Right renal cortex interstitium (tissue), 3 donors: ENCODE results near the gene GRIK3. TPM values are rescaled to one million over a fixed set of nuclear protein-coding genes. Genes with fewer than 3 reads are reported as not detected.

Experiments
- DNase-seq, 3 donors: peaks; one replicate each; pipeline ENCODE4 v3.0.0-alpha.2; 2013; ENCODE audit warnings: low read depth in 3 of 3, low spot score in 2 of 3
- polyA plus RNA-seq, 3 donors: library from polyadenylated mRNA; unstranded; fragments of 120-200 nt; gene quantifications; one replicate each; pipeline ENCODE4 v1.2.1, GENCODE V29; 2013; ENCODE audit not compliant: insufficient read length in 3 of 3

Gene GRIK3
- polyA plus RNA-seq, 3 donors = 2.6 to 3.4 (median 3.1) TPM

DNA sequence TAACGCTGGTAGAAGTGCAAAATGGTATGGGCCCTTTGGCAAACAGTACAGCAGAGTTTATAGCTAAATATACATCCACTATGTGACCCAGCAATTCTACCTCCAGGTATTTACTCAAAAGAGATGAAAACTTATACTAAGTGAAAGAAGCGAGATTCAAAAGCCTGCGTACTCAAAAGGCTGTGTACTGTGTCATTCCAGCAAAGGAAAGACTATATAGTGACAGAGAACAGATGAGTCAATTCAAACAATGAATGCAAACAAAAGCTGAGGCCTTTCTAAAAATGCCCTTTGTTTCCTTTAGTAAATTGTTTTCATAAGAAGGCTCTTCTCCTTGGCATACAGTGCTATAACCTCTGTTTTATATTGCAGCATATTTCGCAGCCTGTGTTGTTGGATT lies 282.8 kb downstream of the GRIK3 start:
- DNase-seq = no peak

DNA sequence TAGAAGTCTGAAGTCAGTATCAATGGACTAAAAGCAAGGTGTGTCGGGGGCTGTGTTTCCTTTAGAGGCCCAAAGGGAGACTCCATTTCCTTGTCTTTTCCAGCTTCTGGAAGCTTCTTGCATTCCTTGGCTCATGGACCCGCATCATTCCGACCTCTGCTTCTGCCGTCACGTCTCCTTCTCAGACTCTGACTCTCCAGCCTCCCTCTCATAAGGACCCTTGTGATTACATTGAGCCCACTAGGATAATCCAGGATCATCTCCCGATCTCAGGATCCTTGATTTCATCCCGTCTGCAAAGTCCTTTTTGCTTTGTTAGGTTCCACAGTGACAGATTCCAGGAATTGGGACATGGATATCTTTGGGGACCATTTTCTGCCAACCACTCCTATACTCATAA lies 285.8 kb downstream of the GRIK3 start:
- DNase-seq = no peak
